Spinal cord (tissue), 10 donors: ENCODE measurements around the gene DYNLL2. TPM values are rescaled to one million over a fixed set of nuclear protein-coding genes. Genes with fewer than 3 reads are reported as not detected.
A peak's percentile ranks its signal among the peaks of the same experiment; 100 is the strongest.
"Not testable (repeated sequence)": the region's sequence is repeated elsewhere in the genome, so short reads cannot be mapped to it uniquely, and the experiment has no call there.

Experiments
- DNase-seq, 6 donors: peaks; one replicate each; pipeline versions ENCODE4 v3.0.0 to v3.0.0-alpha.2; 2013 to 2015; ENCODE audit warnings: low spot score in 6 of 6, low read depth in 4 of 6
- H3K27ac ChIP-seq: one replicate; pipeline ENCODE4 v1.5.1; 2013; ENCODE audit warnings: low read depth, low read length, control low read depth
- H3K27me3 ChIP-seq: one replicate; pipeline ENCODE4 v1.6.1; 2013; ENCODE audit warnings: low read length; ENCODE audit not compliant: control insufficient read depth, insufficient read depth
- H3K36me3 ChIP-seq: one replicate; pipeline ENCODE4 v1.6.1; 2013; ENCODE audit warnings: low read length; ENCODE audit not compliant: control insufficient read depth, insufficient read depth
- H3K4me1 ChIP-seq: one replicate; pipeline ENCODE4 v1.6.1; 2013; ENCODE audit warnings: low read length; ENCODE audit not compliant: control insufficient read depth, insufficient read depth
- H3K4me3 ChIP-seq: one replicate; pipeline ENCODE4 v1.5.1; 2013; ENCODE audit warnings: low read depth, low read length, control low read depth
- H3K9me3 ChIP-seq: one replicate; pipeline ENCODE4 v1.6.1; 2013; ENCODE audit warnings: low read length; ENCODE audit not compliant: control insufficient read depth, insufficient read depth
- WGBS: methylation state at CpG from one replicate; pipeline ENCODE4 v1.1.5; 2013; ENCODE audit warnings: missing lambda C conversion rate; ENCODE audit not compliant: insufficient coverage; 5-methylcytosine and 5-hydroxymethylcytosine counted together
- long read RNA-seq, 4 donors: transcript quantifications; one replicate each; lab custom pipeline, GENCODE V29; 2026
- polyA plus RNA-seq, 2 donors: library from polyadenylated mRNA; unstranded; fragments of 120-200 nt; gene quantifications; one replicate each; pipeline ENCODE4 v1.2.1, GENCODE V29; 2013; ENCODE audit not compliant: insufficient read length in 2 of 2
- total RNA-seq, 2 donors: library from RNA; depleted of rRNA in 1 of 2; stranded (reverse); fragments of 120-200 nt in 1 of 2; fragments of >200 nt in 1 of 2; gene quantifications; one replicate each; pipeline versions ENCODE4 v1.2.3 to v1.2.4, GENCODE V29; 2013 to 2014
- donor health status: healthy.

Gene DYNLL2
- total RNA-seq = 10 to 100 TPM; 33.1 to 64.2 TPM
- 100 to 1,000 TPM; 136 to 152 TPM for polyA plus RNA-seq
- long read RNA-seq, donor 1, full-length matches to known transcripts = 35 of 49 reads
- long read RNA-seq, donor 1, partial matches to known transcripts = 14 of 49 reads
- long read RNA-seq, donor 1, other reads (novel, unspliced or antisense) = 0 of 49 reads
- long read RNA-seq, donor 2, full-length matches to known transcripts = 13 of 13 reads
- long read RNA-seq, donor 2, partial matches to known transcripts = 0 of 13 reads
- long read RNA-seq, donor 2, other reads (novel, unspliced or antisense) = 0 of 13 reads
- long read RNA-seq, donor 3, full-length matches to known transcripts = 16 of 16 reads
- long read RNA-seq, donor 3, partial matches to known transcripts = 0 of 16 reads
- long read RNA-seq, donor 3, other reads (novel, unspliced or antisense) = 0 of 16 reads
- long read RNA-seq, donor 4, full-length matches to known transcripts = 6 of 6 reads
- long read RNA-seq, donor 4, partial matches to known transcripts = 0 of 6 reads
- long read RNA-seq, donor 4, other reads (novel, unspliced or antisense) = 0 of 6 reads

- Histone ChIP-seq H3K27ac (peak within 1 kb of the TSS; percentile 87), H3K27me3 (no peaks in the 10 kb centered on the region), H3K4me3 (peak within 1 kb of the TSS; percentile 69), H3K36me3 (peaks cover 9% of the 10 kb centered on the region), H3K9me3 (no peaks in the 10 kb centered on the region), H3K4me1 (peaks cover 37% of the 10 kb centered on the region)
- WGBS = 0% methylated on average over 39 of the region's 45 CpGs
- DNase-seq = peak; percentile 53 to 98 (median 89)
These were observed at the start of gene DYNLL2 for GRCh38 chr17:58082870-58083490. DYNLL2 (plus strand) TSS chr17:58083419; CDS start chr17:58087091, 3,672 bp downstream.

- WGBS = 79% methylated on average over 2 of the region's 3 CpGs
- Histone ChIP-seq H3K4me1 (no peaks in the 10 kb centered on the region), H3K36me3 (no peaks in the 10 kb centered on the region), H3K27me3 (no peaks in the 10 kb centered on the region), H3K27ac (no peak overlapping the region), H3K4me3 (no peak overlapping the region), H3K9me3 (no peaks in the 10 kb centered on the region)
- DNase-seq = no peak
These were observed 43.2 kb upstream of the DYNLL2 start for GRCh38 chr17:58039975-58040374.

- Histone ChIP-seq H3K36me3 (no peaks in the 10 kb centered on the region), H3K4me1 (no peaks in the 10 kb centered on the region), H3K27ac (no peak overlapping the region), H3K4me3 (no peak overlapping the region), H3K27me3 (no peaks in the 10 kb centered on the region), H3K9me3 (no peaks in the 10 kb centered on the region)
- 76% methylated on average over 6 of the region's 8 CpGs for WGBS
- no peak for DNase-seq
These were observed 42.8 kb upstream of the DYNLL2 start for GRCh38 chr17:58040386-58040785.

- H3K4me3 ChIP-seq = no peak overlapping the region
- H3K9me3 ChIP-seq = no peaks in the 10 kb centered on the region
- WGBS = 72% methylated on average over 3 of the region's 5 CpGs
- H3K4me1 ChIP-seq = no peaks in the 10 kb centered on the region
- DNase-seq = no peak
- H3K36me3 ChIP-seq = no peaks in the 10 kb centered on the region
- H3K27me3 ChIP-seq = no peaks in the 10 kb centered on the region
- H3K27ac ChIP-seq = no peak overlapping the region
These were observed 42.1 kb upstream of the DYNLL2 start for GRCh38 chr17:58041161-58041560.

GRCh38 chr17:58043221-58044181, 39.7 kb upstream of the DYNLL2 start:
- no peaks in the 10 kb centered on the region for H3K9me3 ChIP-seq
- H3K4me1 ChIP-seq = peaks cover 5% of the 10 kb centered on the region
- H3K4me3 ChIP-seq = no peak overlapping the region
- no peak overlapping the region for H3K27ac ChIP-seq
- no peaks in the 10 kb centered on the region for H3K36me3 ChIP-seq
- H3K27me3 ChIP-seq = no peaks in the 10 kb centered on the region
- WGBS = 86% methylated on average over 2 of the region's 5 CpGs
- DNase-seq = no peak

DNA sequence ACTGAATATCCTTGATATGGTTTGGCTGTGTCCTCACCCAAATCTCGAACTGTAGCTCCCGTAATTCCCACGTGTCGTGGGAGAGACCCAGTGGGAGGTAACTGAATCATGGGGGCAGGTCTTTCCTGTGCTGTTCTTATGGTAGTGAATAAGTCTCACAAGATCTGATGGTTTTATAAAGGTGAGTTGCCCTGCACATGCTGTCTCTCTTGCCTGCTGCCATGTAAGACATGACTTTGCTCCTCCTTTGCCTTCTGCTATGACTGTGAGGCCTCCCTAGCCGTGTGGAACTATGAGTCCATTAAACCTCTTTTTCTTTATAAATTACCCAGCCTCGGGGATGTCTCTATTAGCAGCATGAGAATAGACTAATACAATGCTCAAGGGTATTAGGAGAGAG, 39.0 kb upstream of the DYNLL2 start:
- not testable (repeated sequence) for H3K36me3 ChIP-seq, H3K4me3 ChIP-seq, H3K27ac ChIP-seq, H3K27me3 ChIP-seq, H3K9me3 ChIP-seq, H3K4me1 ChIP-seq, DNase-seq
- WGBS = 93% methylated on average over 4 of the region's 6 CpGs

DNA sequence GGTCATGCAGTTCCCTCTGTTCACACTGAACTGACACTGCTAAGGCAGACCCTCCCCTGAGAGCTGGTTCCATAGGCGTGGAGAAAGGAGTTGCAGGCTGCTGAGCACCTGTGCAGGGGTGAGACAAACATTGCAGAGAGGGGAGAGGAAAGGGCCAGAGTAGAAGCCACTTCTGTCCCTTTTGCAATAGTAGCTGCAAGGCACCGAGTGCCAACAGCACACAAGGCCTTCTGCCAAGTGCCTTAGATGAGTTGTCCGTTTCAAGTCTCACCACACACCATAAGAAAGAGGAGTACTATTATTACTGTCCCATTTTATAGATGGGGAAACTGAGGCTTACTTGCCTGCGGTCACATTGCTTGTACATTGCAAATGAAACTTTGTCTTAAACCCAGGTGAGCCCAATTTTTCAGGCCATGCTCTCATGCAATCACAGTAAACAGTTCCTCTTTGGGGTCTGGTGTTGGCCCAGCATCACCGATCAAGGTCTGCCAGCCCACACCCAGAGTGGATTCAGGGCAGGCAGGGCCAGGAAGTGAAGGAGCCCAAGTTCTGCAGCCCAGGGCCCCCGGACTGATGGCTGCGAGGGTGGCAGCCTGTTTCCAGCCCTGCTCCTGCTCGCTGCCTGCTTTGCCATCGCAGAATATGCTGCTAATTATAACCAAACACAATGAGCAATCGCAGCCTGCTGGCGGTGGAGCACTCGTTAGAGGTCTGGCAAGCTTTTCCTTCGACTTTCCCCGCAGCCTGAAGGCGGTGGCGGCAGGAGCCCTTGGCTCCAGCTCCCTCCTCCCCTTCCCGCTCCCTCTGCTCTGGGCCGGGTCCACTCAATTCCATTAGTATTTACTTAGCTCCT, 36.8 kb upstream of the DYNLL2 start:
- no peaks in the 10 kb centered on the region for H3K9me3 ChIP-seq
- H3K36me3 ChIP-seq = no peaks in the 10 kb centered on the region
- no peak overlapping the region for H3K4me3 ChIP-seq
- no peaks in the 10 kb centered on the region for H3K27me3 ChIP-seq
- no peak overlapping the region for H3K27ac ChIP-seq
- WGBS = 41% methylated on average over 9 of the region's 18 CpGs
- H3K4me1 ChIP-seq = peaks cover 5% of the 10 kb centered on the region
- peak in 2 of 6 donors; percentile 43 to 91 for DNase-seq

DNA sequence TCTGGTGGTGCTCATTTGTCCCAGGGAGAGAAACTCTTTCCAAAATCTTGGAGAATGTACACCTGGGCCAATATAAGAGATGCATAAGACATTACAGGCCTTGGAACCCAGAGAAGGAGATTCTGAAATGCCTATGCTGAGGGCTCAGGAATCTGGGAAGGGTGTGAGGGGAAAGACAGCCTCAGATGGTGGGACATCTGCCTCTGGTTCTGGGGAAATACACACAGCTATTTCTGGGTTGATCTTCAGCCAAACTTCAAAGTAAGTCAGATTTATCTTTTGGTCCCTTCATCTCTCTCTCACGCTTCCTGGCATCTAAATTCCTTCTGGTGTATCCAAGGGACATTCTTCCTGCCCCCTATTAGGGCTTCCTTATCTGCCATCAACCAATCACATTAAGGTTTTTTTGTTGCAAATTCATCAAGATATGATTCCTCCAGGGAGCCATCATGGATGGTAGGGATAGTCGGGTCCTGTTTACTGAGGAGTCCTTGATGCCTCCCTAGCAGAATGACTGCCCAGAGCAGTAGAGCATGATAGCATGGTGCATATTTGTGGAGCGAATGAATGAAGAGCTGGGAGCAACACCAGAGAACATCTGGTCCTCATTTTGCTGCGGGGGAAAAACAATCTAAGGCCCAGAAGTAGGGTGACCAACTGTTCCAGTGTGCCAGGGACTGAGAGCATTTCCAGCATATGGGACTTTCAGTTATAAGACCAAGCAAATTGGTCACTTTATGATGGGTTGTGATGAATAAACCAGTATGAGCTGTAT, 35.7 kb upstream of the DYNLL2 start:
- WGBS = 61% methylated on average over 4 of the region's 4 CpGs
- Histone ChIP-seq H3K4me3 (no peak overlapping the region), H3K36me3 (no peaks in the 10 kb centered on the region), H3K27me3 (no peaks in the 10 kb centered on the region), H3K27ac (no peak overlapping the region), H3K4me1 (peaks cover 5% of the 10 kb centered on the region), H3K9me3 (no peaks in the 10 kb centered on the region)
- peak in 2 of 6 donors; percentile 42 to 94 for DNase-seq
